ENCODE data around the gene RHO.

RHO gene

GRCh38 chr3:129577366-129577765 is 48.9 kb downstream of the RHO start:
- DNase-seq (ENCODE audit: low read depth in 3 of 3), result no peak

GRCh38 chr3:129577925-129578786 is 49.7 kb downstream of the RHO start:
- DNase-seq (ENCODE audit: low read depth in 3 of 3), result no peak

GRCh38 chr3:129579991-129580390 is 51.6 kb downstream of the RHO start:
- no peak for DNase-seq (ENCODE audit: low read depth in 3 of 3)

- DNase-seq (ENCODE audit: low read depth in 3 of 3), result no peak
These were observed 53.2 kb downstream of the RHO start for GRCh38 chr3:129581623-129582022.

- no peak for DNase-seq (ENCODE audit: low read depth in 3 of 3)
These were observed 54.4 kb downstream of the RHO start for GRCh38 chr3:129582799-129583198.

GRCh38 chr3:129583289-129583688 is 54.9 kb downstream of the RHO start:
- DNase-seq (ENCODE audit: low read depth in 3 of 3), result no peak

- DNase-seq (ENCODE audit: low read depth in 3 of 3), result no peak
These were observed 56.2 kb downstream of the RHO start for GRCh38 chr3:129584631-129585030.

Data from stimulated activated CD4-positive, alpha-beta T cell treated with anti-CD3 and anti-CD28 coated beads, TNF-alpha, amount 100 ng/mL, for 48 hours (primary cell).